LNCAP (cell line): ENCODE measurements around the gene NPAP1.

Source experiments
- TF ChIP-seq, protein P1 (sequence below): fragments of 450-650 bp; IDR thresholded peaks from 2 replicates; pipeline ENCODE4 v1.5.1; 2017; ENCODE audit warnings: mild to moderate bottlenecking

NPAP1 gene

DNA sequence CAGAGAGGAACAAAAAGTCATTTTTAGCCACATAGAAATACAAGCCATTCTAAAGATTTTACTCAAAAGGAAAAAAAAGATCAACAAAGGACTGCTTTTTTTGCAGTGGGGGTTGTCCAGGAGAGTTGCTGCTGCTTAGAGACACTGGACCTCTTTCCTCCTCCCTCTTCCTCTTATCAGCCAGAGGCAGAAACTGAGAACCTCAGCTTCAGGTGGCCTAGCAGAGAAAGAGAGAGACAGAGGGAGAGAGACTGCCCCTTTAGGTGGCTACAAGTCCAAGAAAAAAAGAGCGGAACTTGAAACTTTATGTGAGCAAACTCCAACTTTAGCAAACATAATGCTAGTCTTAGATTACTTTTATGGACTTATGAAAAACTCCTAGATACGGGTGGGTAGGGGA, 54.2 kb downstream of the NPAP1 start:
- TF ChIP-seq, protein P1, sequence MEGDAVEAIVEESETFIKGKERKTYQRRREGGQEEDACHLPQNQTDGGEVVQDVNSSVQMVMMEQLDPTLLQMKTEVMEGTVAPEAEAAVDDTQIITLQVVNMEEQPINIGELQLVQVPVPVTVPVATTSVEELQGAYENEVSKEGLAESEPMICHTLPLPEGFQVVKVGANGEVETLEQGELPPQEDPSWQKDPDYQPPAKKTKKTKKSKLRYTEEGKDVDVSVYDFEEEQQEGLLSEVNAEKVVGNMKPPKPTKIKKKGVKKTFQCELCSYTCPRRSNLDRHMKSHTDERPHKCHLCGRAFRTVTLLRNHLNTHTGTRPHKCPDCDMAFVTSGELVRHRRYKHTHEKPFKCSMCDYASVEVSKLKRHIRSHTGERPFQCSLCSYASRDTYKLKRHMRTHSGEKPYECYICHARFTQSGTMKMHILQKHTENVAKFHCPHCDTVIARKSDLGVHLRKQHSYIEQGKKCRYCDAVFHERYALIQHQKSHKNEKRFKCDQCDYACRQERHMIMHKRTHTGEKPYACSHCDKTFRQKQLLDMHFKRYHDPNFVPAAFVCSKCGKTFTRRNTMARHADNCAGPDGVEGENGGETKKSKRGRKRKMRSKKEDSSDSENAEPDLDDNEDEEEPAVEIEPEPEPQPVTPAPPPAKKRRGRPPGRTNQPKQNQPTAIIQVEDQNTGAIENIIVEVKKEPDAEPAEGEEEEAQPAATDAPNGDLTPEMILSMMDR, result no peak
